ENCODE measurements around the gene NLGN1.

The NLGN1 gene

DNA sequence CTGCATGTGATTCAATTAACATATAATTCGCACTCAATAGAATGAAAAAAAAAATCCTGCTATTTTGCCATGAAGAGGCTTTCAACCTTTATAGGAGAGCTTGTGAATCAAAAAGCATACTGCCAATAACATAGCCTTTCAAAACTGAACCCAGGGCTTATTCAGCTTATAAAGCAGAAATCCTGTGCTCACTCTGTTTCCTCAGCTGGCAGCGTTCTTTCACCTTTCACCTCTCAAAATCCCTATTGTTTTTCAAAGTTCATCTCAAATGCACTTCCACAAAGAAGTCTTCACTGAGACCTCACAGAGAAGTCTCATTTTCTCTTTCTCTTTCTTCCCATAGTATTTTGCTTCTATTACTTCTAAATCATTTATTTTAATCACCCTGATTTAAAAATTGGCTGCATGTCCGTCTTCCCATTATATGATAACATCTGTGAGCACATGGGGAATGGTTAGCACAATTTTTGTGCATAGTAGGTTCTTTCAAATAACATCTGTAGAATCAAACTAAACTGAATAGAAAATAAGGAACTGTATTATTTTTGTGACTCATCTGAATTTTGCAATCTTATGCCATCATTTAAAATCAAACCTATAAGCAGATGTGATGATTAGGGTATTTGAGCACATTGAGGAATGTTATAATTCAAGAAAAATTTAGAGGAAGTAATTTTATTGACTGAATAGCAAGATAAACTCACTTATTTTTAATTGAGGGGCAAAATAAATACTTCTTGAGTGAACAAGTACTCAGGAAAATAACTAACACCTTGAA lies 373.4 kb downstream of the NLGN1 start:
- no peak for DNase-seq (ENCODE audit: low spot score)

DNA sequence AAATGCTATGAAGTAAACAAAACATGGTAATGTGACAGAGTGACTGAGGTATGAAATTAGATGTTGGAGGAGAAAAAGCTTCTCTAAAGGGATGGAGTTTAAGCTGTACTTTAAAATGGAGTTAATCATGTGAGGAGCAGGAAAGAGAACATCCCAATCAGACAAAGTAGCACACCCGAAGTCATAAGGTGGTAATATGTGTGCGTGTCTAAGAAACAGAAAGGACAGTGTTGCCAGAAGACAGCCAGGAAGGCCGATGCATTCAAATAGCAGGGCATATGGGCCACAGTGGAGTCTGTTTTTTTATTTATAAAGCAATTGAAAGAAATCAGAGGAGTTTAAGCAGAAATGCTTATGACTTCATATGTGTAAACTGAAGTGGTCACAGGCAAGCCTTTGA lies 376.3 kb downstream of the NLGN1 start:
- no peak for DNase-seq (ENCODE audit: low spot score)

GRCh38 chr3:173774294-173774693 lies 376.8 kb downstream of the NLGN1 start:
- no peak for DNase-seq (ENCODE audit: low spot score)

- no peak for DNase-seq (ENCODE audit: low spot score)
Observed at GRCh38 chr3:173778251-173778650, 380.7 kb downstream of the NLGN1 start.

GRCh38 chr3:173780067-173780466 lies 382.5 kb downstream of the NLGN1 start:
- no peak for DNase-seq (ENCODE audit: low spot score)

- DNase-seq (ENCODE audit: low spot score): no peak
Observed at GRCh38 chr3:173785004-173785403, 387.5 kb downstream of the NLGN1 start.

- DNase-seq (ENCODE audit: low spot score): no peak
Observed at GRCh38 chr3:173789530-173790162, 392.1 kb downstream of the NLGN1 start.

GRCh38 chr3:173793963-173794362 lies 396.4 kb downstream of the NLGN1 start:
- no peak for DNase-seq (ENCODE audit: low spot score)

DNA sequence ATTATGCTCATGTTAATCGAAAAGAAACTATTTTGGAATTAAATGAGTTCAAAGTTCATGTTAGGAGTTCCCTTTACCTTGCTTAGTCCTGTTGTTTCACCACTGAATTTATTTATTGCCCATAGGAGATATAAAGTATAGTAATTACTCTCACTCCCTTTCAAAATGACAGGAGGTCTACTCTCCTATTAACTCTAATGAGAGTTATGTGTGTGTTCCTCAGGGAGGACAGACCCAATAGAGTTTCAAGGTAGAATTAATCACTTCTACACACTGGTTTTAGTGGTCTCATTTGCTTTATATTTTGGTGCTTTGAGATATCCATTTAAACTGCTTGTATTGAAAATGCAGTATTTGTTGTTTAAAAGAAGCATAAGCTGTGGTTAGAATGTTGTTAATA lies 398.9 kb downstream of the NLGN1 start:
- no peak for DNase-seq (ENCODE audit: low spot score)

DNA sequence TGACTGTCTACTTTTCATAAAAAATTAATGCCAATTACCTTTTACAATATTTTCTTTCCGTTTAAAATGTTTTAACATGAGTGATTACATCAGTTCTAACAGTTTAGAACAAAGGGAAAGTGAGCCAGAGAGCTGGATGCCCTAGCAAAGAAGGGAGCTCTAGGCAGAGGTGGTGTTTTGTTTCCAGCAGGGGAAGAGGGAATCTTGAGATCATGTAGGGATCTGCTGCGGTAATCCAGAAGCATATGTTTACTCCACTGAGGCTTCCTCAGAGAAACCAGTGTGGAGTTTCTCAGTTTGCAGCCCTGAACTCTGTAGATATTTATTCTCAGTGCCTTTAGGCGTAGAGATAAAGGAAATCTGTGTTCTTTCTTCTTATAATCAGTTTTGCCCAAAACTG lies 399.3 kb downstream of the NLGN1 start:
- no peak for DNase-seq (ENCODE audit: low spot score)

DNA sequence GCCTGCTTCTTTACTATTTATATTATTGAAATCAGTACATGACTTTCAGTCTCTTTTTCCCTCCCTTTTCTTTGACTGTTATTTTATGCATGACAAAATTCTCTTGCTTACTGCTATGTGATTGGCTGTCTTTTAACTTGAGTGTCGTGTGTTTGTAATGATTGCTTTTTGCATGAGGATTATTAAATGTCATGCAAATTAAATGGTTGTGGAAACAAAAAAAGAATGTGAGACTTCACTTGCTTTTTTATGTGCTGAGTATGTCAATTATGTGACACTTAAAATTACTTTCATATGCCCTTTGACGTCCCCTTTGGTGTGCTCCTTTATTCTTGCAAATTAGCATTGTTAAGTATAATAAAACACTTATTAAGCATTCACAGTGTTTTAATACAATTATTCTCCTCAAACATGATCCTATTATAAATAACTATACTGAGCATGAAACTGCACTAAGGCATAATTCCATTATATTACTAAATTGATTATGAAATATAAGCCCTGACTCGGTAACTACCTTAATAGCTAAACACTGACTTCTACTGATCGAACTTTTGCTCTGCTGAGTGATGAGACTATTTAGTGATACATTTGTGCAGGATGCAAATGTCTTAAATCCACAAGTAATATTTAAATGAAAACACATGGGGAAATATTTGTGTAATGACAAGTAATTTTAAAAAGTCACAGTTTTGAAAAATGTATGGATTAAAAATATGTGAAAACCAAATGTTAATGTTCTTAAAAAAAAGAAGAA lies 401.7 kb downstream of the NLGN1 start:
- DNase-seq (ENCODE audit: low spot score): no peak

DNA sequence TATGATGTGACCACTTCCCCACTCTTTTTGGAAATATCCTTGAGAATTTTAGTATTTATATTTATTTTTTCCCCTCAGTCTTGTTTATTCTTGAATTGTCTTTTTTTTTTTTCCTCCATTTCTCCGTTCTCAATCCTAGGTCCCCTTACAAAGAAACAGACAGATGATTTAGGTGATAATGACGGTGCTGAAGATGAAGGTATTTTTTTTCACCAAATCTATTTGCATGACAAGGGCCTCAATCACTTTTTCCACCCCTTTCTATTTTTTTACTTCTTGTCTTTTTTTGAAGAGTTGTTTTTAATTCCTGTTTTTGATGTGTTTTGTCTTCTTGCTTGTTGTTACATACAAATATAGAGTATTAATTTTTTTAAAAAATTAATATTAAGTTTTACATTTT lies 402.6 kb downstream of the NLGN1 start:
- DNase-seq (ENCODE audit: low spot score): no peak

- no peak for DNase-seq (ENCODE audit: low spot score)
Observed at GRCh38 chr3:173814809-173815208, 417.3 kb downstream of the NLGN1 start.

DNA sequence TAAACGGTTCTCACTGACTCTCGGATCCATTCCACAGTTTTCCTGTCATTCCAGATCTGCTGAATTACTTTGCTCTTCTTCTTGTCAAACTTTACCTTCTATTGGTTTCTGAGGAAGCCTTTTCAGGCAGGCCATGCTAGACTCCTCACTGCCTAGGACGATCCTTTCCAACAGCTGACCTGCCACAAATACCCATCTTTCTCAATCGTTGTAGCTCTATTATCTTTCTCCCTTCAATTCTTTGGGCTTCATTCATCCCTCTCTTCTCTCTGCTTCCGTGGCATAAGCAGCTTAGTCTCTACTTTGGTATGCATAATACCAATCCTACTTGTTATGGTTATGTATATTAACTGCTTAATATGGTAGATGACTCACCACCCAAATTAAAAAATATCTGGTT lies 421.8 kb downstream of the NLGN1 start:
- no peak for DNase-seq (ENCODE audit: low spot score)

DNA sequence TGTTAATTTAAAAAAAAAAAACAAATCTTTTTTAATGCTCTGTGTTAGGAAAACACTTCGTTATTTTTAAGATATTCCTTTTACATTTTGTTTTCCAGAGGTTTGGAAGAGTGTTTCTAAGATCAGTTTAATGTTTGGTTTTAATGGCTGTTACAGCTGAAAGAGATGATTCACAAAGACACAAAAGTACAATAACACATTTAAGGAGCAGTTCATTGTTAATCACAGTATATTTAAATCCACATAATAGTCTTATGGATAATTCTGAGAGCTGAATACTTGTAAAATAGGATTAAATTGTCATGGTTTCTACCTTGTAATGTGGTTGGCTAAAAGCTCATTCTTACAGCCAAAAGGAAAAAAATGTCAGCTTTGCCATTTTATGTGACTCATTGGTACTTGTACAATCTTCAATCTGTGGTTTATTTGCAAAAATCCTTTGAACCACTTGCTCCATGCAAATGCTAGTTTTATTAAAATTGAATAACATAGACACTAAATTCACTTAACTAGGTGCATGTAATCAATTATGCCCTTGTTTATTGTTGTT lies 426.4 kb downstream of the NLGN1 start:
- DNase-seq (ENCODE audit: low spot score): no peak

- DNase-seq (ENCODE audit: low spot score): no peak
Observed at GRCh38 chr3:173825730-173826129, 428.2 kb downstream of the NLGN1 start.

GRCh38 chr3:173826416-173826815 lies 428.9 kb downstream of the NLGN1 start:
- no peak for DNase-seq (ENCODE audit: low spot score)

DNA sequence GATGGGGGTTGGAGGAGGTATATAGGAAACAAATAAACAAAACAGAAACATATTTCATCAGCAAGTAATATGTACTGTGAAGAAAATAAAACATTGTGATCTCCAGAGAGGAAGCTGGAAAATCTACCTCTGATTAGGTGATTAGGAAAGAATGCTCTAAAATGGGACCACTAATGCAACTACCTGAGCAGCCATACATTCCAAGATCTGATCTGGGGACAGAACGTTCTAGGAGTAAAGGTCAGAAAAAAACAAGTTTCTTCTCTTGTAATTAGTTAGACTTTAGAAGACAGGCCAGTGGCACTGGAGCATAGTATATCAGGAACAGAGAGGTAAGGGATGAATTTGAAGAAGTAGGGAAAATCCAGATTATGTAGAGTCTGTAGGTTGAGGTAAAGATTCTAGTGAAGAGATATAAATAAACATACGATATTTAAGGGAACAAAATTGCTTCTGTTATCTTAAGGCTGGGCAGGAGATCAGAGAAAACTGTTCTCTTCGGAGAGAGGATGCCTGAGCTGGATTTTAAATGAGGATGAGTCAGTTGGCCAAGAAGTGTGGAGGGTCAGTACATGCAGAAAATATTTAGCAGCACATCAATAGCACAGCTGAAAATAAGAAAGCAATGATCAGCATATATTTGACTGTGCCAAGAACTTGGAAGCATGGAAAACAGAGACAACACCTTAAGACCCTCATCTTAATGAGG lies 429.5 kb downstream of the NLGN1 start:
- DNase-seq (ENCODE audit: low spot score): no peak

- no peak for DNase-seq (ENCODE audit: low spot score)
Observed at GRCh38 chr3:173838644-173839043, 441.1 kb downstream of the NLGN1 start.

- no peak for DNase-seq (ENCODE audit: low spot score)
Observed at GRCh38 chr3:173839859-173840258, 442.3 kb downstream of the NLGN1 start.

DNA sequence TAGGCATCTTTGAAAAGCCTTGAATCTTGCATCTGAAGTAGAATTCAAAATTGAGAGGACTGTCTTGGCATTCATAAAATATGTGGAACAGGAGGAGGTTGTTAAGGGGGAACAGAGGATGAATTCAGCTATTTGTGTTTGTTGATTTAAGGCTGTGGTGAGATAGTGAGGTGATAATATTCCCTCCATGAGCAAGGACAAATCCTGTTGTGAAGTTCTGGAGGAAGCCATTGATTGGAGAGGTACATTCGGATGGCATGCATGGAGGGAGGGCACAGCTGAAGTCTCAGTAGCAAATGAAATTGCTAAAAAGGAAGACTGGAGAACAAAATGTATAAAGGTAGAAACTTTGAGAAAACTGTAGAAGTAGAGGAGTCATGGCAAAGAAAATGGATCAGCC lies 443.8 kb downstream of the NLGN1 start:
- DNase-seq (ENCODE audit: low spot score): no peak

GRCh38 chr3:173843060-173843459 lies 445.5 kb downstream of the NLGN1 start:
- DNase-seq (ENCODE audit: low spot score): no peak

Data from pons (tissue), 1 donor.